HepG2 (cell line): Measurements from ENCODE around the gene JMJD8. TPM values are rescaled to one million over a fixed set of nuclear protein-coding genes. Genes with fewer than 3 reads are reported as not detected.

Source experiments
- ARID5B ChIP-seq: IDR thresholded peaks from 2 replicates; pipeline ENCODE4 v1.4.0; 2020; ENCODE audit warnings: mild to moderate bottlenecking, missing genetic modification reagents
- BCL6 ChIP-seq: IDR thresholded peaks from 2 replicates; pipeline ENCODE4 v1.6.1; 2016; ENCODE audit warnings: missing genetic modification reagents, missing compliant biosample characterization
- CREB1 ChIP-seq, 2 experiments: fragments of 450-650 bp in 1 of 2; IDR thresholded peaks; 2 replicates each; pipeline ENCODE4 v1.6.1; 2016 to 2017; ENCODE audit warnings: control low read depth in 1 of 2, mild to moderate bottlenecking in 1 of 2, missing compliant biosample characterization in 1 of 2, missing genetic modification characterization in 1 of 2
- FOXJ3 ChIP-seq: sonication (generic); formaldehyde crosslinking; IDR thresholded peaks from 2 replicates; pipeline ENCODE4 v1.4.0; 2020; ENCODE audit warnings: missing genetic modification reagents, mild to moderate bottlenecking, borderline replicate concordance
- HBP1 ChIP-seq: IDR thresholded peaks from 2 replicates; pipeline ENCODE4 v1.6.1; 2016; ENCODE audit warnings: low read depth, control low read depth
- HNF4G ChIP-seq, 2 experiments: sonication (generic) in 1 of 2; formaldehyde crosslinking in 1 of 2; IDR thresholded peaks; 2 replicates each; pipeline versions ENCODE4 v1.4.0 to v1.6.1; 2011 to 2020; ENCODE audit warnings: borderline replicate concordance in 2 of 2, low read depth in 2 of 2, mild to moderate bottlenecking in 2 of 2, low read length in 1 of 2, missing genetic modification reagents in 1 of 2, moderate library complexity in 1 of 2
- HNRNPUL1 ChIP-seq: fragments of 200-400 bp; formaldehyde crosslinking; IDR thresholded peaks from 2 replicates; pipeline ENCODE4 v1.6.1; 2017; ENCODE audit warnings: low read depth, mild to moderate bottlenecking, low read length, moderate library complexity
- MAX ChIP-seq: IDR thresholded peaks from 2 replicates; pipeline ENCODE4 v1.6.1; 2012; ENCODE audit warnings: inconsistent platforms
- NONO ChIP-seq, 2 experiments: fragments of 450-650 bp in 1 of 2; sonication (generic) in 1 of 2; formaldehyde crosslinking in 1 of 2; IDR thresholded peaks in 1 of 2; conservative IDR thresholded peaks in 1 of 2; 2 replicates each; pipeline versions ENCODE4 v1.6.1 to v1.8.0; 2017 to 2022; ENCODE audit warnings: mild to moderate bottlenecking in 1 of 2, missing genetic modification reagents in 1 of 2, moderate library complexity in 1 of 2
- NPAS2 ChIP-seq: sonication (generic); formaldehyde crosslinking; IDR thresholded peaks from 2 replicates; pipeline ENCODE4 v1.8.0; 2022; ENCODE audit warnings: mild to moderate bottlenecking, missing genetic modification reagents, borderline replicate concordance
- RARA ChIP-seq: IDR thresholded peaks from 2 replicates; pipeline ENCODE4 v1.6.1; 2016; ENCODE audit warnings: missing genetic modification reagents, missing compliant biosample characterization
- REXO4 ChIP-seq: sonication (generic); formaldehyde crosslinking; IDR thresholded peaks from 2 replicates; pipeline ENCODE4 v1.8.0; 2022; ENCODE audit warnings: missing genetic modification reagents, mild to moderate bottlenecking, borderline replicate concordance
- RFX3 ChIP-seq: IDR thresholded peaks from 2 replicates; pipeline ENCODE4 v1.6.1; 2016; ENCODE audit warnings: missing biosample characterization, missing genetic modification reagents
- SALL1 ChIP-seq: sonication (generic); formaldehyde crosslinking; IDR thresholded peaks from 2 replicates; pipeline ENCODE4 v1.8.0; 2022; ENCODE audit warnings: mild to moderate bottlenecking, missing genetic modification reagents
- TEAD3 ChIP-seq: optimal IDR thresholded peaks from 2 replicates; pipeline ENCODE3; 2016; ENCODE audit warnings: borderline replicate concordance
- TFAP4 ChIP-seq: sonication (generic); IDR thresholded peaks from 2 replicates; pipeline ENCODE4 v1.6.1; 2016; ENCODE audit warnings: low read depth, borderline replicate concordance
- ZBTB4 ChIP-seq: sonication (generic); formaldehyde crosslinking; IDR thresholded peaks from 2 replicates; pipeline ENCODE4 v1.4.0; 2020; ENCODE audit warnings: missing genetic modification reagents, mild to moderate bottlenecking, borderline replicate concordance
- ZNF552 ChIP-seq: sonication (generic); formaldehyde crosslinking; IDR thresholded peaks from 2 replicates; pipeline ENCODE4 v1.9.0; 2022; ENCODE audit warnings: missing genetic modification reagents, mild to moderate bottlenecking, borderline replicate concordance
- ZNF564 ChIP-seq: sonication (generic); formaldehyde crosslinking; IDR thresholded peaks from 2 replicates; pipeline ENCODE4 v1.8.1; 2023; ENCODE audit warnings: mild to moderate bottlenecking, missing genetic modification reagents
- ZNF773 ChIP-seq: sonication (generic); formaldehyde crosslinking; IDR thresholded peaks from 2 replicates; pipeline ENCODE4 v1.4.0; 2020; ENCODE audit warnings: missing genetic modification reagents, borderline replicate concordance
- polyA plus RNA-seq, 8 experiments: library from polyadenylated mRNA; depleted of rRNA in 3 of 8; stranded (reverse) in 7 of 8; unstranded in 1 of 8; fragments of >200 nt; fragmentation: Illumina TruSeq in 4 of 8; extraction: Trizol in 4 of 8; gene quantifications; 2 replicates each; pipeline versions ENCODE4 v1.2.1 to v1.2.3, GENCODE V29; 2011 to 2016; ENCODE audit warnings: low read depth in 4 of 8, missing spikeins in 1 of 8, mixed read lengths in 1 of 8; ENCODE audit not compliant: insufficient read depth in 1 of 8
- total RNA-seq, 5 experiments: library from RNA; depleted of rRNA; stranded (reverse); fragments of >200 nt; fragmentation: Illumina TruSeq; extraction: Trizol; gene quantifications; 2 replicates each; pipeline ENCODE4 v1.2.3, GENCODE V29; 2016; ENCODE audit warnings: low read depth in 1 of 5

Gene JMJD8
- total and polyA plus RNA-seq, 2 of the 13 experiments (the other 11 are each of a cell fraction or from before 2014, with no cell fraction given) = 2.6 to 11.8 TPM

GRCh38 chr16:716200-716568, 32.0 kb upstream of the JMJD8 start (continued):
- TF ChIP-seq BCL6 (CRISPR knock-in tag) = 0 out of 2 replicates have a peak, but pooled peaks have one; percentile 10
- no peak for TF ChIP-seq HBP1 (CRISPR knock-in tag)
- no peak for TF ChIP-seq ZNF552
- TF ChIP-seq ZBTB4 = no peak
- TF ChIP-seq MAX = no peak
- TF ChIP-seq HNF4G (IDR thresholded peaks at IDR 0.05; ENCODE audit: borderline replicate concordance, low read depth, low read length) = peak; percentile 8; the same call in 1 of the 2 replicates
- no peak for TF ChIP-seq HNF4G (CRISPR knock-in tag; IDR thresholded peaks at IDR 0.05; ENCODE audit: borderline replicate concordance, low read depth)
- no peak for TF ChIP-seq ARID5B (CRISPR knock-in tag)
- TF ChIP-seq TEAD3 (CRISPR knock-in tag) = no peak
- TF ChIP-seq REXO4 (CRISPR knock-in tag) = no peak
- TF ChIP-seq HNRNPUL1 = no peak
- TF ChIP-seq NONO (IDR thresholded peaks at IDR 0.05) = no peak
- peak; percentile 20; the same call in 1 of the 2 replicates for TF ChIP-seq NONO (CRISPR knock-in tag; conservative IDR thresholded peaks at IDR 0.05)
- TF ChIP-seq NPAS2 (CRISPR knock-in tag) = no peak
- peak; percentile 80 for TF ChIP-seq RFX3 (CRISPR knock-in tag)
- TF ChIP-seq ZNF773 (CRISPR knock-in tag) = no peak
- peak; percentile 19; the same call in 1 of the 2 replicates for TF ChIP-seq SALL1 (CRISPR knock-in tag)
- TF ChIP-seq TFAP4 = peak; percentile 10; the same call in 1 of the 2 replicates
- no peak for TF ChIP-seq ZNF564 (CRISPR knock-in tag)
- no peak for TF ChIP-seq CREB1 (IDR thresholded peaks at IDR 0.05)
- TF ChIP-seq CREB1 (CRISPR knock-in tag; IDR thresholded peaks at IDR 0.05) = no peak
- TF ChIP-seq FOXJ3 (CRISPR knock-in tag) = no peak
- peak; percentile 92 for TF ChIP-seq RARA (CRISPR knock-in tag)
